ACHN (cell line): ENCODE measurements around the gene SUPT6H.

Source experiments
- DNase-seq: peaks from one replicate; pipeline ENCODE4 v3.0.0-alpha.2; 2015
- in situ Hi-C: cut with HindIII; loops from 2 replicates; pipeline ENCODE4 v1.10.0; 2017; ENCODE audit warnings: low sequenced_read_pairs, low pct_ligation_motif_present, low pct_unique_long_range_greater_than_20kb

SUPT6H gene

DNA sequence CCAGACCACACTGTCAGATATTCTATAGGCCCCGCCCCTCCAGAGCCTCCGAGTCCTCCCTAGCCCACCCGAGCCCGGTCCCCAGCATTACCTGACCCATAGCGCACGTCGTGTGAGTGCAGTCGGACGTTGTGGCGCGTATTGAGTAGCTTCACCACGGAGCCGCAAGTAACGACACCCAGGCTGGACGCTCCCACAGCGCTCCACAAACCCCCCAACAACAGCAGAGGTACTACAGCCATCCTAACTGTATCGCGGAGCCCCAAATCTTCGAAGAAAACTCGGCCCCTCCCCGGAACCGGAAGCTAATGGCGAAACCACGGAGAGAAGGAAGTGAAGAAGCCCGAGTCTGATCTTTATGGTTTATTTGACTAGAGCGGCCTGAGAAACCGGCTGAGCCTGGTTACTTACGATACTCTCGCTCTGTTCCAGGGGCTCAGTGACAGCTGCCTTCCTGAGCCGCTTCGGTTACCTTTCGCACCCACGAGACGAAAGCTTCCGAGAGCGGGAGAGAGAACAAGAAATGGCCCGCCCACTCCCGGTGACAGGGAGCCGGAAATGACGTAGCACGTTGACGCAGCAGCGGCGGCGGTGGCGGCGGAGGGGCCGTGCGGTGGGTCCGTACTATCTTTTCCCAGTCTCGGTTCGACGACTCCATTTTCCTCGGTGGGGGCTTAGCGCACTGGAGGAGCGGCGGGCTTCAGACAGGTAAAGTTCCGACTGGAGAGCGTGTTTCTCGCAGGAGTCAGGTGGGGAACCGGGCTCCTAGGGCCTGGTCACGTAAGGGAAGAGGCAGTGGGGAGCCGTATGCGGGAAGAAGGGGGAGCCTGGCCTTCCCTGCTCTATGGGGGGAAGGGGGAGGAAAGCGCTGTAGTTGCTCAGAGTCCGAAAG is at the start of gene SUPT6H, which contains the start of gene SDF2:
TSS of gene SUPT6H (plus strand) at position 571 of the 892 bp plus-strand sequence. CDS start 11,197 bp downstream, outside the sequence.
TSS of gene SDF2 (minus strand) at position 272 of the 892 bp plus-strand sequence. CDS start at position 242, 30 bp downstream.
- in situ Hi-C loops, result no loop called here
- peak; percentile 90 for DNase-seq

DNA sequence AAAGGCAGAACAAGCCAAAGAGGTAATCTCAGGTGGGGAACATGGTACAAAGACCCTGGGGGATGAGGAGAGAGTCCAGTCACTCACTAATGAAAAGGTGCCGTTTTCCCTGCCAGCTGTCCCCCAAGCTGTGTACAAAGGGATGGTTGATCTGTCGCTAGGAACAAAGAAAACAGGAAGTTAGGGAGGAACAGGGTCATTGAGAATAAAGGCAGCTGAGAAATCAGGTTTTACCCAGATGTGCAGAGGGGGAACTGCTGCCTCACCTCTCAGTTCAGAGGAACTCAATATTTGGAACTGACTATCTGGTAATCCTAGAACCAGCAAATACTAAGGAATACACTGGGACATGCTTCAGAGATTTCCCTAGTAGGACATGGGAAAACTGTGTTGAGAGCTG is 49.5 kb upstream of the SUPT6H start:
- no peak for DNase-seq
- in situ Hi-C loops, result no loop called here

DNA sequence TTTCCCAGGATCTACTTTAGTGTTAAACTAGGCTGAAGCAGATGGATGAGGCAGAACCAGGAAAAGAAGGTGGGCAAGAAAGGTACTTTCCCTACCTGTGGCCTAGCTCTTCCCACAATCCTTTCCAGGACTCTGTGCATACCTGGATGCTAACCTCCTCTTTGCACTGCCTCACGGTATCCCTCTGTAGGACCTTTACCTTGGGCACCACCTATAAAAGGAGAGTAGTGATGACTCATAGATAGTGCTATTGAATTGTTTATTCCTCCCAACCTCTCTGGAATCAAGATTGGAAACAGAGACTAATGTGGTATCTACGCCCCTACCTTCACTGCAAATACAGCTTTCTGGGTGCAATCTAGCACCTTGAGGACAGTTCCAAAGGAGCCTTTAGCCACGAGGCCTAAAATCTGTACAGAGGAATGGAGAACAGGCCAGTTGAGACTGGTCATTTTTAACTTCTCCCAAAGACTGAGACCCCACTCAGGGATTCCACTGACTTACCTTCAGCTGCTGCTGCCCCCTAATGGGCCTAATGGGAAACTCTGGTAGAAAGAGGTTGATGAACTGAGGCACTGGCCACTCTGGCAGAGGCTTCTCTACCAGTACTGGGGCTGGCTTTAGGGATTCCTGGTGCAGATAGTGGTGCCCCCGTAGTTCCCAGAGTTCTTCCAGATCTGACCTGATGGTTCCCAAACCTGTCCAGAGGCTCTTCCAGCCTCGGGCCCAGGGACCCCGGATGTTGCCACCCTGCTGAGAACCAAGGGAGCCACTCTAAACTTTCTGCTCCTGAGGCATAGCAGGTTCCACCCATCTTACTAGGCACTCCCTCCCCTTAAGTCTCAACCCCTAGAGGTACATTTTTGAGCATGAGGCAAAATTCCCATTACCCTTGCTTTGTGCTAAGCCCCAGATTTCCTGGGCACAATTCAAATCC is 48.8 kb upstream of the SUPT6H start:
- in situ Hi-C loops, result no loop called here
- DNase-seq, result peak; percentile 54

DNA sequence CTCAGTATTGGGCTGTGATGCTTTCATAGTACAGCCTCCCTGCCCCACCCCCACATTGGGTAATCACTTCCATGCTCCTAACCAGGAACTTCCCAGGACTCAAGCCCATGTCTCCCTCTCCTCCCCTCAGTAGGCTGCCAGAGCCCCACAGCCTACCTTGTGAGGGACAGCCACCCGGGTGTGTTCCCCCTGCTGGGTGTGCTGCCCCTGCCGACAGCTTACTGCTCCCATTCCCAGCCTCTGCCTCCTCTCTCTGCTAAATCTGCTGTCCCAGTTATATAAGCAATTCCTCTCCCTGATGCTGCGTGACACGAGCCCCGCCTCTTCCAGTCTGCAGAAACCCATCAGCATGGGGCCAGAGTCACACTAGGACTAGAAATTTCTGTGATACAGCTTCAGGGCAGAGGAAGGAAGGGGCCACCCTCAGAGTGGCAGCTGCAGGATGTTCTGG is 48.0 kb upstream of the SUPT6H start, which contains the start of gene RSKR:
TSS of gene RSKR (minus strand) at position 255 of the 451 bp plus-strand sequence. CDS start at position 231, 24 bp downstream.
- no peak for DNase-seq

DNA sequence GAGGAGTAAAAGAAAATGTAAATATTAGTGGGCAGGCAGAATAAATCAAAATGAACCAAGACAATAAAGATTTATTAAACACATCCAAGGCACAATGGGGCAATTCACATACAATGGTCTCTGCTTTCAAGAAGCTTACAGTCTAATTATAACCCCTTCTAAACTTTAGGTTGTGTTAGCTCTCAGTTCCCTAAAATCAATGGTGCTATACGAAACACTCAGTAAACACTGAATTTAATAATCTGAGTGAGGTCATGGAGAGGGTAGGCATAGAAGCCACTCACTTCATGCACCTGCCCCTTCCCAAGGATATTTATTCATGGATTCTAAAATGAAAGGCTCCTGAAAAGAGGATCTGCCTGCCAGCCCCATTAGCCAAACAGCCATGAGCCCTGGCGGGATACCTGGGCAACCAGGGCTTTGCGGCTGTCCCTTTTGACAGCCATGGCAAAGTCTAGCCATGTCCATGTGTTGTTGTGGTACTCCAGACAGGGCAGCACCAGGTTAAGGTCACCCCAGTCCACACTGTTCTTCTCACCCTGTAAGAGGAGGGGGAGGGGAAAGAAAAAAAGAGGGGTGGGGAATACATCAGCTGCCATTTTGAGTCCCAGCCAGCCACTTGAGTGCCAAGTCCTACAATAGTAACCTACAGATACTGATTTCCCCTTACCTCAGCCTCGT is 46.6 kb upstream of the SUPT6H start:
- in situ Hi-C loops, result no loop called here
- no peak for DNase-seq

More for the DNA sequence above, 48.0 kb upstream of the SUPT6H start, which contains the start of gene RSKR:
- in situ Hi-C loops, result no loop called here

DNA sequence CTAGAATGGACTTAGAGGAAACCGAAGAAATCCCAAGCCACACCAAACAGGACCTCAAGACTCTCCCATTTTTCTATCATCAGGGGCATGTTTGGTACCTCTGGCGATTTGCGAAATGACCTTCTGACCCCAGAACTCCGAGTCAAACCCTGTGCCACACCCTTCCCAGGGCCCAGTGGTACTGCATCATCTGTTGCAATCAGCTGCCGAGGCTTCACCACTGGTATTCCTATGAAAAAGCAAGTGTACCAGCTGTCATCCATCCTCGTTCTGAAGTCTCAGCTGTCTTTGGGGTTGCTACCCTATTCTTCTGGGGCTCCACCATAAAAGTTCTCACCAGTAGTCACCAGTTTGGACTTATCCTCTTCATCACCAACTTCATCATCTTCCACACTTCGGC is 45.7 kb upstream of the SUPT6H start:
- DNase-seq, result no peak
- in situ Hi-C loops, result no loop called here

DNA sequence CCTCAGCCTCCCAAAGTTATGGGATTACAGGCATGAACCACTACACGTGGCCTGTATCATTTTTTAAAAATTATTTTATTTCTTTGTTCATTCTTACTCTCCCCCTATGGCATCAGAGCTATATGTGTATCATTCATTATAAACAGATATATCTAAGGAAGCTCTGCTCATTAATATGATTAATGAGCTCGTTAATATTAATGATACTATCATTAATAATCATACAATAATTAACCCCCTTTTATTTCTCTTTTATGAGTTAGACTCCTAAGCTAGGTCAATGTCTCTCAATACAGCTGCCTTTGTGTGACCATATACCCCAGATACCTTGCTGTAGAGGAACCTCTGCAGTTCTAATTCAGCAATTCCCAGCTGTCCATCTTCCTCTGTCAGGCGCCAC is 43.5 kb upstream of the SUPT6H start:
- in situ Hi-C loops, result no loop called here
- no peak for DNase-seq

DNA sequence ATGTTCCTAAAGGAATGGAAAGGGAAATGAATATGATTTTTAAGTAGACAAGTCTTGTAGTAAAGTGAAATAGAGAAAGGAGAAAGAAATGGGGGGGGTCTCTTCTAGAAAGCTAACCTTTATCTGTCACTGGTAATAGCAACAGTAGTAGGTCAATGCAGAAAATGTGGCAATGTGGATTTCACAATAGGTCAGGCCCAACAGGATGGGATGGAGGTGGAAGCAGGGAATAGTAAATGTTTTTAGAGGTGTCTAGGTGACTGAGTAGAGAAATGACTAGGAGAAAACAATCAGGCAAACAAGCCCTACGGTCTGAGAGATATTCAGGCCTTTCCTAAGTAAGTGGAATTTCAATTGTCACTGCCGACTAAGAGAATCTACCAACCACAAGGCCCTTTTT is 42.0 kb upstream of the SUPT6H start:
- in situ Hi-C loops, result no loop called here

DNA sequence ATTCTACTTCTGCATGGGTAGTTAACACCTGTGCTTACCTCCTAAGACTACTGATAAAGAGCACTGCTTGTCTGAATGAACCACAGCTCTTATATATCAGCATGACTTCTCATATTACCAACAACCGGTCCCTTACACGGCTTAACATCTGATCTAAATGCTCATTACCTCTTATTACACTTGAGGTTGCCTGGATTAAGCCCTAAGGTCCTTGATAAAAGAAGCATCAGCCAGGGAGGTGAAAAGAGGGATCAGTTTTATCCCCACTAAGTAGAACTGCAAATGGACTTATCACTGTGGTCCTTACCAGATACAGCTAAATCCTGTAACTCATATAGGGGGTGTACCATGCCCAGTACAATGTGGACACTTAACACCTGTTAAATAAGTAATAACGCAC is 39.8 kb upstream of the SUPT6H start:
- in situ Hi-C loops, result no loop called here
- DNase-seq, result no peak

More for the DNA sequence above, 42.0 kb upstream of the SUPT6H start:
- no peak for DNase-seq

DNA sequence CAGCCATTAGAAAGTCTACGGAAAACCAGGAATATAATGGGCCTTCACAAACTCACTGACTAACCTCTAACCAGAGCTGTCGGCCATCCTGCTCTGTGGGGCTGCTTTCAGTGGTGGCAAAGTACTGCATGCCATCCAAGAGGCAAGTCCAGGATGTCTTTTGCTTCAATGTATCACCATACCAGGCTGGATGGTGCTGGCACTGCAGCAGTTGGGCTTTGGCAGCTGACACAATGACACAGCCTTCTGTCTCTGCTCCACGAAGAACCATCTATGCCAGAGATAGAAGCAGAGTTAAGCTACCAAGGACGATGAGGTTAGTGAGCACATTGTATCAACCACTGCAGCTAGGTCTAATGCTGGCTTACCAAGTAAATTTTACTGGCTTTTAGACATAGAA is 38.3 kb upstream of the SUPT6H start:
- in situ Hi-C loops, result no loop called here
- no peak for DNase-seq

DNA sequence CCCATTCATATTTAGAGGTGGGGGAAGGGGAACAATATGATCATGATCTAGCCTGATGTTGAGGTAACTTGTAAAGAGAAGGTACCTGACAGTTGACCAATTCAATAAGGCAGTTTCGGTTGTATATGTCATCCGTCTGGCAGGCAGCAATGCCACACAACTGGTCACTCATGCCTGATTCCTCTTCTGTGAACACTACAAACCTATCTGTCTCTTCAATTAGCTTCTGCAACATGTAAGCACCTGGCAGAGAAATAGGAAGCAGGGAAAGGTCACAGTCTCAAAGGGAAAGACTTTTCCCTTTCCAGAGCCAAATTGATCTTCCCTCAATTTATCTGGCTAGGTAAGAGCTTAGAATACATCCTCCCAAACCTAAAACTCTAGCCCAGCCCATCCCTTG is 37.9 kb upstream of the SUPT6H start:
- in situ Hi-C loops, result no loop called here
- no peak for DNase-seq

DNA sequence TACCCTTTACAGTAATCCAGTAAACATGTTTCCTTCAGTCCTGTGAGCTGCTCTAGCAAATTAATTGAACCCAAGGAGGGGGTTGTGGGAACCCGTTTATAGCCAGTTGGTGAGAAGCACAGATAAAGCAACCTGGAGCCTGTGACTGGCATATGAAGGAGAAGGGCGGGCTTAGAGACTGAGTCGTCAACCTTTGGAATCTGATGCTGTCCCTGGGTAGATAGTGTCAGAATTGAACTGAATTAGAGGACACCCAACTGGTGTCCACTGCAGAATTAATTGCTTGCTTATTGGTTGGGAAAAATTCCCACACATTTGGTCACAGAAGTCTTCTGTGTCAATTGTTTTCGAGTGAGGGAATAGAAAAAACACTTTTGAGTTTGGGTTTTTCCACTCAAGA is 35.2 kb upstream of the SUPT6H start:
- DNase-seq, result no peak
- in situ Hi-C loops, result no loop called here

DNA sequence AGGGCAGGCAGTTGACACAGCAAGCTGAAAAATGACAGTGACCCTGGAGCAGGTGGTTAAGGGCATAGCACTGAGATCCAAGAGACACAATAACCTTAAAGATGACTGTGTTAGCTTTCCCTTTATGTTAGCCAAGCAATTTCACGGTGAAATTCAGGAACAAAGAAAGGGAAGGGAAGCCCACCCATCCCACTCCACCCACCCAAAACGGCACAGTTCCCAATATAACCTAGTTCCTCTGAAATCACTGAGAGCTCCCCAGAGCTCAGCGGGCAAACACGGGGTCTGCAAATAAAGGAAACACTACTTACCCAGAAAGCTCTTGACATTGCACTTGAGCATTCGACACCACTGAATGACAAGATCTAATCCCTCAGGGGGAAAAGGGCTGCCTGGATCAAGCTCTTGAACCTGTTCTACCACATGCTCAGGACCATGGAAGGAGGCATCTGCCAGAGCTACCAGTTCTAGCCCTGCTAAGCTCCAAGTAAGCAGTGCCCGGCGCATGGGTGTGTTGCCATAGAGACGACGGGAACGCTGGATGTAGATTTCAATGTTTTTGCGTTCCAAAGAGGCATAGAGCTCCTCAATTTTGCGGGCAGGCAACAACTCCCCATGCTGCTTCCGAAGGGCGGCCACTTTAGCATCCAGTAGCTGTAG is 27.7 kb upstream of the SUPT6H start:
- in situ Hi-C loops, result no loop called here
- no peak for DNase-seq

DNA sequence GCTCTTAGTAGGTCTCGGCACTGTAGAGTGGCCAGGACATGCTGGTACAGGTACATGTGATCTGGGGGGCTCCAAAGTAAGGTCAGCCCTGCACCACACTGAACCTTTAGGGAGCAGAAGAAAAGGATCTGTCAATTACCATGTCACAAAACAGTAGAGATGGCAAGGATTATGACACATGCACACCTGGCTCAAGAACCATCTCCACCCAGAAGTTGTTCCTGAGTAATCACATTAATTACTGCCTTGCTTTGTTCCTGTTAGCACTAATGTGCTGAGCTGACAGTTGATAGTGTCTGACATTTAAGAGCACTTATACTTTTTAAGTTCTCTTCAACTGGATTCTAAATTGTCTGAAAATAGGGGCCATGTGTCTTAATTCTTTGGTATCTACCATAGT is 26.5 kb upstream of the SUPT6H start:
- in situ Hi-C loops, result no loop called here
- DNase-seq, result no peak

DNA sequence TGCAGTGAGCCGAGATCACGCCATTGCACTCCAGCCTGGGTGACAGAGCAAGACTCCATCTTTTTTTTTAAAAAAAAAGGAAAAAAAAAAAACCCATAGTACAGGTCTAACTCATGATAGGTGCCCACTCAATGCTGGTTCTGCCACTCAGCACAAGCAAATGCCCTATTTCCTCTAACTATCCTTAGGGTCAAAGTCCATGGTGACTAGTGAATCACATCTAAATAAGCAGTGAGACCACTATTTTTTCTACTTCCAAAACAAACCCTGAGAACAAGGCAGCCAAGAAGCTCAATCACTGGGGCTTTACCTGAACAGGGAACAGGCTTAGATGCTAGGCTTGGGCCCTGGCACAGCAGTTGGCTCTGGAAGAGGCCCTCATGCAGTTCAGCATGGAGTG is 20.4 kb upstream of the SUPT6H start:
- no peak for DNase-seq
- in situ Hi-C loops, result no loop called here

DNA sequence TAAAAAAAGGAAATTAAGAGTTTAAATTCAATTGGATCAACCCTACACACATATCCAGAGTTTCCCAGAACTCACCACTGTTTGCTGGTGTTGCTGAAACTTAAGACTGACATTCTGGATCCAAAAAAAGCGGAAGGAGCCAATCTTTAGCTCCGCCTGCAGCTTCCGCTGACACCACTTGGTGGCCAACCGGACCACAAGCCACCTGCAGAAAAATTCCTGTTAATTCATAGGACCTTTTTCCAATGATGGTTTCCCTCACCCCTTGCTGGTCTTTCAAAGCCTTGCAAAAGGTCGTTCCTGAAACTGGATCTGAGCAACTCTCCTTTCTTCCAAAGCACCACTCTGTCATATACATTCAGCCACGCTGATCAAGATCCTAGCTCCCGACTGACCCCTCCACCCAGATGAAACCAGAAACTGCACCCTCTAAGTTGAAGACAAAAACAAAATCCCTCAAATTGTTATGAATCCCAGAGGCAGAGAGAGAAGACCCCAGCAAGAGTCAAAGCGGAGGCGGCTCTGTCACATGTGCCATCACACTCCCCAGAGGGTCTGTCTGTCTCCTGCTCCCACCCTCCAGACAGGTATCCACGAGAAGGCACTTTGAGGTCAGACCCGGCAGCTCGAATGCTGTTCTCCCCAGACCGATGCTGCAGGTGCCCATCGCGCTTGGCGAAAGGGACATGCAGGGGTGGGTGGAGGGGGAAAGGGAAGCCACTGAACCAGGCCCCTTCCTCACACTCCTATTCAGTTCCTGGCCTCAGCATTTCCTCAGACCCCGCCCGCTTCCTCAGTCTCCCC is 17.8 kb upstream of the SUPT6H start:
- peak; percentile 70 for DNase-seq
- in situ Hi-C loops, result no loop called here
